Ishikawa (cell line): ENCODE data around the gene ARHGEF40.

Experiments
- CEBPB ChIP-seq: IDR thresholded peaks from 2 replicates; pipeline ENCODE4 v1.6.1; 2012
- CREB1 ChIP-seq: IDR thresholded peaks from 2 replicates; pipeline ENCODE4 v1.6.1; 2012; ENCODE audit warnings: low read depth
- EP300 ChIP-seq: IDR thresholded peaks from 2 replicates; pipeline ENCODE4 v1.6.1; 2012; ENCODE audit warnings: borderline replicate concordance
- FOXM1 ChIP-seq: IDR thresholded peaks from 2 replicates; pipeline ENCODE4 v1.6.1; 2012; ENCODE audit warnings: low read depth, borderline replicate concordance
- MAX ChIP-seq: IDR thresholded peaks from 2 replicates; pipeline ENCODE4 v1.6.1; 2012
- NFIC ChIP-seq: IDR thresholded peaks from 2 replicates; pipeline ENCODE4 v1.6.1; 2012
- RAD21 ChIP-seq: IDR thresholded peaks from 2 replicates; pipeline ENCODE4 v1.6.1; 2012; ENCODE audit warnings: low read depth
- REST ChIP-seq: IDR thresholded peaks from 2 replicates; pipeline ENCODE4 v1.6.1; 2012; ENCODE audit warnings: low read depth, mild to moderate bottlenecking
- TAF1 ChIP-seq: IDR thresholded peaks from 2 replicates; pipeline ENCODE4 v1.6.1; 2012; ENCODE audit warnings: low read depth, mild to moderate bottlenecking
- YY1 ChIP-seq: IDR thresholded peaks from 2 replicates; pipeline ENCODE4 v1.6.1; 2012; ENCODE audit warnings: low read depth
- ZBTB7A ChIP-seq: IDR thresholded peaks from 2 replicates; pipeline ENCODE4 v1.6.1; 2012; ENCODE audit warnings: low read depth

GRCh38 chr14:21072031-21072473 lies 1.9 kb downstream of the ARHGEF40 start:
- TF ChIP-seq TAF1 (no peak), EP300 (no peak), CREB1 (no peak), YY1 (no peak), RAD21 (no peak), CEBPB (no peak), MAX (no peak), FOXM1 (no peak), NFIC (no peak), REST (no peak), ZBTB7A (no peak)
